NCI-H187 (cell line): ENCODE results near the gene GTF3C1.
"Not testable (repeated sequence)": the region's sequence is repeated elsewhere in the genome, so short reads cannot be mapped to it uniquely, and the experiment has no call there.

Experiments
- DNase-seq, 2 experiments: peaks; one replicate each; lab custom pipeline; 2025; lab: John Stamatoyannopoulos, UW

Gene GTF3C1

GRCh38 chr16:27463741-27464591 is 85.7 kb downstream of the GTF3C1 start:
- no peak for DNase-seq

DNA sequence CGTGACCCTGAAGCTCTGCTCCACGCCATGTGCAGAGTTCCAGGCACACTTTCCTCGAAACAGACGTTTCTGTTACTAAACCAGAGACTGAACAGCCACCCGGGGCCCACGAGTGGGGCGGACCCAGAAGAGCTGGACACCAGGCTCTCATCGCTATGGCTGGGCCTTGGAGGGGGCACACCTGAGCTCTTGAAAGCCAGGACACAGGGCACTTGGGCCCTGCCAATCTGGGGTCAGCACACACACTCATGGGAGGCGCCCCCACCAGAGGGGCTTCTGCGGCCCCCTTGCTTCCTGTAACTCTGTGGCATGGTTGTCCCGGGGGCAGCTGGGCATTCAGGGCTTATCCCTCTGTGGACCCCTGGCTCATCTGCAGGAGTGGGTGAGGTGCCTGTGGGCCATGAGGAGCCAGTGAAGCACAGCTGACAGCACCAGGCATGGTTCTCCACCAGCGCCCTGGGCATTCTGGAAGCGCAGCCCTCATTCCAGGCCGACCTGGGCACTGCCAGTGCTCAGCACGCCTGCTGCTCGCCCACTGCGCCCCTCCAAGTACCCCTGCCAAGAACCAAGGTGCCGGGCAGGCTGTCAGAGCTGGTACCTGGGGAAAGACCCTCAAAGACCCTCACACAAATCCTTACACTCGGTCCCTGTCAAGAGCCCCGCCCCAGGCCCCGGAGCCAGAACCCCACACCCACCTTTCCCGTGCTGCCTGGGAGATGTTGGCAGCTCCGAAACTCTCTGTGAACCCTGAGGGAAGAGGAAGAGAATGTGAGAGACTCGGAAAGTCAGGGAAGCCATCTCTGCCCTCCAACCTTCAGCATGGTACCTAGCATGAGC is 86.6 kb downstream of the GTF3C1 start:
- no peak for DNase-seq

DNA sequence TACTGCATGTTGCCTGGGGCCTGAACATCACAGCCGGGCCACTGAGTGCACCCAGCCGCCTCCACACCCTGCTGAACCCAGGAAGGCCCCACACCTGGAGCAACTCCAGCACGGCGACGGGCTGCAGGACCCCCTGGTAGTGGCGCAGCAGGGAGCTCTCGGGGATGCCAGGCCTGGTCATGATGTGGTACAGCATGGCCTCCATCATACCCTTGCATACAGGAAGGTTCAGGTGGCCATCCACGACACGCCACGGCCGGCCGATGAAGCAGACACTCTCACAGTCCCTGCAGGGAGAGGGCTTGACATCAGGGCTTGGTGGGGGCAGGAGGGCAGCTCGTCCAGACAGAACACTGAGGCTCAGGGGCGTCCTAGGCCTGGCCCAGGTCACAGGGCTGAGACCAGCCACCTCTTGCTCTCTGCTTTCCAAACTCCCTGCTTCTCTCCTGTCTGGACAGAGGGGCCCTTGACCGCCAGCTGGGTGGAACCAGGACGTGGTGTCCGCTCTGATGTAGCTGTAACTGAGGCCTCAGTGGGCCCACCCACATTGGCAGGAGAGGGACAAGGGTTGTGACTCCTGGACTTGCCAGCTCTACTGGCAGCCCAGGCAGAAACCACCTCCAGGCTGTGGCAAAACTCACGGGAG is 87.4 kb downstream of the GTF3C1 start:
- DNase-seq = no peak

DNA sequence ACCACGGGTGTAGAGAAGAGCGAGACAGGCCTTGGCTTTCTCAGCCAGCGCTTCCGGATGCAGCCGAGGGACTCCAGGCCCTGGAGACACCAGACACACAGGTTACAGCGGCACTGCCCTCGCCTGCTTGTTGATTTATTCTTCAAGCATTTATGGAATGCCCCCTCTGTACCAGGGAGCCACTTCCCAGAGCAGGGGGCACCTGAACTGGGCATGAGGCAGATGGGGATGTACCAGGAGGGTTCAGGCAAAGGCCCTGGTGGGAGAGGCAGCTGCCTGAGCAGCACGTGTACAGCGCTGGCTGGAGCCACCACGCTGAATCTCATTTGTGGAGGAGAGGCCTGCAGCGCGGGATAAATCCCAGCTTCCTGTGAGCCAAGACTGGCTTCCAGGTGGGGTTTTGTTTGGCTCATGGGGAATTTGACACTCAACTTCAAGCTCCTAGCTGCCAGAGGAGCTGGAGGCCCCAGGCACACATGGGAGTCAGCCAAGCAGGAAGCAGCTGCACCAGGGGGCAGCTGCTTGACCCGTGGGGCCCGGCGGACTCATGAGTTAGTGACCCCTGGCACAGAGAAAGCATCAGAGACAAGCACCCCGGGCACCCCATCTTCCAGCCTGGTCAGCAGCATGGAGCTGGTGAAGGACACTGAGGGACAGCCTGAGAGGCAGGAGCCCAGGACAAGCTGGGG is 88.1 kb downstream of the GTF3C1 start:
- no peak for DNase-seq

DNA sequence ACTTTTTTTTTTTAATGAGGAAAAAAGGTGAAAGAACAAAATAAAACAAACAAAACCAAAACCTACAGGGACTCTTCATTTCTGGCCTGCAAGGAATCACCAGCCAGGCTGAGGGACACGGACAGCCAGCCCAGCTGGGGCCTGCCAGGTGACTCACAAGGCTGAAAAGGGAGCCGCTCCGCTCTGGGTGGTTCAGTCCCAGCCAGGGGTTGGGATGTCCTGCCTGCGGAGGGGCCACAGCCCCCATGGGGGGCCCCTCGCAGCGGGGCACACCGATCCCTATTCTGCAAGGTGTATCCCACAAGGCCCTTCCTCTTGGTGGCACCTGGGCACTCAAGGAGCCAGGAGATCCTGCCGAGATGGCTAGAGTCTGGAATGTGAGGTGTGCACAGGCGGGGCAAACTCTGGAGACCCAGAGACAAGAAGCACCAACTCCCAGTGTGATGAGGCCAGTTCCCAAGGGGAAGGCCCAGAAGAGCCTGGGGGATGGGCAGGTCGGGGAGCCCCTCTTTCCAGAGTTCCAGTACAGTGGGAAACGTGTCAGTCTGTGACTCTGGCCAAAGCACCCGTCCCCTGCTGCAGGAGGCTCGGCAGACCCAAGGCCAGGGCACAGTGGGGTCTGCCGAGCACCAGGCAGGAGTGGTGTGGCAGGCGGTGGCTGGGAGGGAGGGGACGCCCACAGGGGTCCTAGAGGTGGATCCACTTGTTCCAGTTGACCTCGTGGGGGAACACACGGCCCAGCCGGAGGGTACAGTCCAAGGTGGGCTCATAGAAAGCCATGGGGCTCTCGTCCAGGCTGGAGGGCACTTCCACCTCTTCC is 88.8 kb downstream of the GTF3C1 start:
- no peak for DNase-seq

GRCh38 chr16:27460213-27460612 is 89.5 kb downstream of the GTF3C1 start:
- no peak for DNase-seq

- DNase-seq = no peak
Observed at GRCh38 chr16:27458987-27459688, 90.6 kb downstream of the GTF3C1 start.

GRCh38 chr16:27458258-27458657 is 91.5 kb downstream of the GTF3C1 start:
- DNase-seq = no peak

DNA sequence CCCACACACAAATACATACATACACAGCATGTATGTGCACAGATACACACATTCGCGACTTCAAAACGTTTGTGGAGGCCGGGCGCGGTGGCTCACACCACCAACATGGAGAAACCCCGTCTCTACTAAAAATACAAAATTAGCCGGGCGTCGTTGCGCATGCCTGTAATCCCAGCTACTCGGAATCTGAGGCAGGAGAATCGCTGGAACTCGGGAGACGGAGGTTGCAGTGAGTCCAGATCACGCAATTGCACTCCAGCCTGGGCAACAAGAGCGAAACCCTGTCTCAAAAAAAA is 92.2 kb downstream of the GTF3C1 start:
- DNase-seq = not testable (repeated sequence)

DNA sequence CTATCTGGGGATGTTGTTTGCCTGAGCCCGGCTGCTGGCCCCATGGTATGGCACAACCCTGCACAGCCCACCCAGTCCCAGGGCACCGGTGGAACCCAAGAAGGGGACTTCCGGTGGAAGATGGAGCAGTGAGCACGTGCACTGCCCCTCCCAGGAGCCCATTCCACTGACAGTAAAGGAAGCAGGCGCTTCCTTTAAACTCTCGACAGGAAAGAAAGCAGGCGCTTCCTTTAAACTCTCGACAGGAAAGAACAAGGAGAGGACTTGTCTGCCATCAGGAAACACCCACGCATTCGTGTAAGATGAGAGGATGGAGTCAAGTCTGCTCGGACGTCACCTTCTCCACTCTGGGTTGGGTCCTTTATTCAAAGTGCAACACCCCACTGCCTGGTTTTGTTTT is 94.0 kb downstream of the GTF3C1 start:
- no peak for DNase-seq

- DNase-seq = no peak
Observed at GRCh38 chr16:27453494-27453825, 96.3 kb downstream of the GTF3C1 start.

DNA sequence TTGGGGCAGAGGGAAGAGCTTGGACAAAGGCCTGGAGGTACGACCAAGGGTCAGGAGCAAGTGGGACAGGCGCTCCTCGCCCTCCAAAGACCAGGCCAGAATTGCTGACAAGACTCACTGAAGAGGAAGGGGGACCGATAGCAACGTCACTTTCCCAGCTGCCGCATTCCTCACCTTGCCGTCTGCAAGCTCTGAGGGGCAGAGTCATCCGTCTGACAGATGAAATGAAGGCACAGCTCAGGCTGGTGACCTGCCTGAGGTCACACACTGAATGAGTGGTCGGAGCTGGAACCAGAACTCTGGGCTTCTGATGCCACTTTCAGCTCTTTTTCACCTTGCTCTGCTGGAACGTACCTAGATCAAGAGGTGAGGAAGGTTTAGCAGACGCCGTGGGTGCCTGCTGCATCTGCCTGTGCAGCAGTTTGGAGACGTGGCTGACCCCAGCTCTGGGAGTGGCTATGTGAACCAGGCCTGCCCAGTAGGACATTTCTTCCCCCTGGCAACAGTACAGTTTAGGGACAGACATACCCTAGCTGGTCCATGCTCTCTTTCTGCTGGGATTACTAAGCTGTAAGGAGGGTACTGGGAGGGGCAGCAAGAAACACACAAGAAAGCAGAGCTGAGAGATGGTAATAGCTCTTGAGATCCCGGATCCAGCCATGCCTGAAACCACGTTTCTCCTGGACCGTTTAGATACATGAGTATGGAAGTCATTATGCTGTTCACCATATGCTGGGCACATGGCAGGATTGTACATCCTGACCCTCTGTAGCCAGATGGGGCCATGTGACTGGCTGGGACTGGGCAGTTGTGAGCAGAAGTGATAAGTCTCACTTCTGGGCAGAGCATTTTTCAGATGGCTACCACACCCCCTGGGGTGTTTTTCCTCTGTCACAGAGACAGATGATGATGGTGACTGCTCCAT is 96.9 kb downstream of the GTF3C1 start:
- no peak for DNase-seq

DNA sequence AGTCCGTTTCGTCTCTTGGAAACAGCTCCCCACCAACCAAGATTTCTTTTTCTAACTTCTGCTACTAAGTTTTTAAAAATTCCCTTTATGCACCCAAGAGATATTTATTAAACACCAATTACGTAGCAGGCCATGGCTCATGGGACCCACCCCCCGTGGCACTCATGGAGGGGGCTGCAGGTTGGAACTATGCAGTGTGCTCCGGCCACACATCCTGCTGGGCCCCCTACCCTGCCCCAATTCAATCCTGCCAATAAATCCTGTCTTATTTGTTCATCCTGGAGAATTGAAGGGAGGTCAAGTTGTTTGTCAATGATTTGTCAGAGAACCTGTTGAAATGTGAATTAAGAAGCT is 99.5 kb downstream of the GTF3C1 start:
- DNase-seq = no peak

DNA sequence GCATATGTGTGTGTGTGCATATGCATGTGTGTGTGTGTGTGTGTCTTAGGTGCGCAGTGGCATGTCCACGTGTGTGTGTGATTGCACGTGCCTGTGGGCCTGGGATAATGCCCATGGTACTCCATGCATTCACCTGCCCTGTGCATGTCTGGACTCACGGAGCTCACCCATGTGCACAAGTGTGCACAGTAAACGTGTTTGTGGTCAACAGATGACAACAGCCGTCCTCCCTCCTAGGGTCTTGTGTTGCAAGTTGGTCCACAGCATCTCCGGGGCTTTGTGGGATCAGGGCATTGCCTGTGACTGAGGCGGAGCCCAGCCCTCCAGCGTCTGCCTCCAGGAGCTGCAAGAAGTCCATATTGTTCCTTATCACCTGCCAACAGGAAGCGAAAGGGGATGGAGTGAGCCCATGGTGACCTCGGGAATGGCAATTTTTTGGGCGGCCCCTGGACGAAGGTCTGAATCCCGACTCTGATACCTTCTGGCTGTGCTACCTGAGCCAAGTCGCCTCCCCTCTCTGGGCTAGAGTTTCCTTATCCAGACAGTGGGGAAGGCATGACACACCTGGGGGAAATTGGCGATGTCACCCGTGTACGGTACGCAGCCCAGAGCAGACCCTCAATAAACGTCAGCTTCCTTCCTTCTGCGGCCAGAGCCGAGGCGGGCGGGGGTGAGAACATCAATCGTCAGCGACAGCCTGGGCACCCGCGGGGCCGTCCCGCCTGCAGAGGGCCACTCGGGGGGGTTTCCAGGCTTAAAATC is 100.1 kb downstream of the GTF3C1 start:
- DNase-seq = no peak

- DNase-seq = no peak
Observed at GRCh38 chr16:27448532-27449433, 100.9 kb downstream of the GTF3C1 start.

- DNase-seq = no peak
Observed at GRCh38 chr16:27447301-27447700, 102.4 kb downstream of the GTF3C1 start.

- no peak for DNase-seq
Observed at GRCh38 chr16:27446721-27447120, 103.0 kb downstream of the GTF3C1 start.
